SU-DHL-6 (cell line): ENCODE data around the gene CCL7.

Source experiments
- H2AFZ ChIP-seq: fragments of 200-600 bp; sonication (generic); 2 replicates; pipeline ENCODE4 v1.6.1; 2014; ENCODE audit warnings: low read depth, mild to moderate bottlenecking, moderate library complexity, mixed read lengths, antibody characterized with exemption, low read length; ENCODE audit not compliant: severe bottlenecking
- H3F3A ChIP-seq: fragments of 200-600 bp; shearing (Covaris generic); 2 replicates; pipeline ENCODE4 v1.6.0; 2016; ENCODE audit warnings: antibody characterized with exemption, mild to moderate bottlenecking; ENCODE audit not compliant: insufficient read depth
- H3K27ac ChIP-seq: fragments of 200-600 bp; sonication (generic); 2 replicates; pipeline ENCODE4 v1.5.1; 2016; ENCODE audit warnings: low read depth, mild to moderate bottlenecking, low read length, moderate library complexity, mixed read lengths
- H3K27me3 ChIP-seq: fragments of 200-600 bp; sonication (generic), shearing (Covaris generic); 2 replicates; pipeline ENCODE4 v1.6.0; 2014; ENCODE audit warnings: mild to moderate bottlenecking, low read length
- H3K36me3 ChIP-seq: fragments of 200-600 bp; sonication (generic); 2 replicates; pipeline ENCODE4 v1.6.1; 2014; ENCODE audit warnings: mild to moderate bottlenecking, low read length, mixed read lengths
- H3K4me2 ChIP-seq: fragments of 300-600, 200-600 bp; shearing (Covaris generic), sonication (generic); 2 replicates; pipeline ENCODE4 v1.6.0; 2014; ENCODE audit warnings: low read length, low read depth, mild to moderate bottlenecking; ENCODE audit not compliant: poor library complexity, severe bottlenecking
- H3K4me3 ChIP-seq: fragments of 200-600 bp; sonication (generic); 2 replicates; pipeline ENCODE4 v1.5.1; 2014; ENCODE audit warnings: antibody characterized with exemption, low read length, mild to moderate bottlenecking, mixed read lengths; ENCODE audit not compliant: insufficient read depth, poor library complexity, severe bottlenecking
- H3K79me2 ChIP-seq: fragments of 200-600 bp; sonication (generic); 2 replicates; pipeline ENCODE4 v1.6.1; 2014; ENCODE audit warnings: mild to moderate bottlenecking, low read length, moderate library complexity; ENCODE audit not compliant: insufficient read depth
- H3K9ac ChIP-seq: fragments of 200-600 bp; sonication (generic); 2 replicates; pipeline ENCODE4 v1.7.0; 2014; ENCODE audit warnings: mild to moderate bottlenecking, low read length
- H3K9me2 ChIP-seq: fragments of 200-600 bp; sonication (generic); replicated peaks from 2 replicates; pipeline ENCODE4 v1.6.1; 2014; ENCODE audit warnings: low read length; ENCODE audit not compliant: insufficient read depth
- H3K9me3 ChIP-seq: fragments of 200-600 bp; sonication (generic); 2 replicates; pipeline ENCODE4 v1.6.1; 2014; ENCODE audit warnings: low read length, mixed read lengths; ENCODE audit not compliant: insufficient read depth
- H4K20me1 ChIP-seq: fragments of 200-600 bp; sonication (generic); 2 replicates; pipeline ENCODE4 v1.6.1; 2014; ENCODE audit warnings: low read depth, mild to moderate bottlenecking, antibody characterized with exemption, low read length, moderate library complexity, mixed read lengths
- EZH2phosphoT487 ChIP-seq: fragments of 200-600 bp; sonication (generic), shearing (Covaris generic); conservative IDR thresholded peaks from 2 replicates; pipeline ENCODE4 v1.6.1; 2018; ENCODE audit warnings: mild to moderate bottlenecking, antibody characterized with exemption, low read length, moderate library complexity, mixed read lengths
- TF ChIP-seq, protein P1 (sequence below): fragments of 200-600 bp; sonication (generic); IDR thresholded peaks from one replicate; pipeline ENCODE4 v1.5.1; 2017; ENCODE audit warnings: antibody characterized with exemption, mild to moderate bottlenecking, low read length, moderate library complexity; ENCODE audit not compliant: insufficient read depth, poor library complexity, severe bottlenecking

The CCL7 gene

DNA sequence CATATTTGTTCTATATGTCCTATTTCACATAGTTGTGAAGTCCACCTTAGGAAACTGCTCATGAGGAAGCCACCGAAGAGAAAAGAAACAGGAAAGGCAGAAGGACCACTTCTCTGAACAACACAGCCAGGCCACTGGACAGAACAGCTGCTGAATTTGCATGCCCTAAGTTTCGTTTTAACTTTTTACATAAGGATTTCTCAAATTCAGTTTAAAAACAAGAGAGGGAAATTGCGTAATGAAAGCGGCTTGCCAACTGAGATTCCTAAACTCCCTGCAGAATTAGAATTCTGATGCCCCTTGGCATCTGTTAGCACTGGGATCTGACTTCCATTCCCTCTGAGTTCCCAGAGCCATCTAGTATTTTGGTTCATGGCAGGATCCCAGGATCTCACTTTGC lies 44.3 kb downstream of the CCL7 start:
- H3K27ac ChIP-seq = no peak overlapping the region
- H3K9me3 ChIP-seq = no peaks in the 10 kb centered on the region
- H3K4me3 ChIP-seq = no peak overlapping the region
- no peaks in the 10 kb centered on the region for H3F3A ChIP-seq
- TF ChIP-seq, protein P1, sequence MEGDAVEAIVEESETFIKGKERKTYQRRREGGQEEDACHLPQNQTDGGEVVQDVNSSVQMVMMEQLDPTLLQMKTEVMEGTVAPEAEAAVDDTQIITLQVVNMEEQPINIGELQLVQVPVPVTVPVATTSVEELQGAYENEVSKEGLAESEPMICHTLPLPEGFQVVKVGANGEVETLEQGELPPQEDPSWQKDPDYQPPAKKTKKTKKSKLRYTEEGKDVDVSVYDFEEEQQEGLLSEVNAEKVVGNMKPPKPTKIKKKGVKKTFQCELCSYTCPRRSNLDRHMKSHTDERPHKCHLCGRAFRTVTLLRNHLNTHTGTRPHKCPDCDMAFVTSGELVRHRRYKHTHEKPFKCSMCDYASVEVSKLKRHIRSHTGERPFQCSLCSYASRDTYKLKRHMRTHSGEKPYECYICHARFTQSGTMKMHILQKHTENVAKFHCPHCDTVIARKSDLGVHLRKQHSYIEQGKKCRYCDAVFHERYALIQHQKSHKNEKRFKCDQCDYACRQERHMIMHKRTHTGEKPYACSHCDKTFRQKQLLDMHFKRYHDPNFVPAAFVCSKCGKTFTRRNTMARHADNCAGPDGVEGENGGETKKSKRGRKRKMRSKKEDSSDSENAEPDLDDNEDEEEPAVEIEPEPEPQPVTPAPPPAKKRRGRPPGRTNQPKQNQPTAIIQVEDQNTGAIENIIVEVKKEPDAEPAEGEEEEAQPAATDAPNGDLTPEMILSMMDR = no peak
- no peak for TF ChIP-seq EZH2phosphoT487
- H3K9ac ChIP-seq = no peak overlapping the region
- H2AFZ ChIP-seq = no peak overlapping the region
- H3K36me3 ChIP-seq = no peaks in the 10 kb centered on the region
- H3K79me2 ChIP-seq = no peaks in the 10 kb centered on the region
- no peak overlapping the region for H3K4me2 ChIP-seq
- H4K20me1 ChIP-seq = no peaks in the 10 kb centered on the region
- H3K9me2 ChIP-seq = no peaks in the 10 kb centered on the region
- no peaks in the 10 kb centered on the region for H3K27me3 ChIP-seq

DNA sequence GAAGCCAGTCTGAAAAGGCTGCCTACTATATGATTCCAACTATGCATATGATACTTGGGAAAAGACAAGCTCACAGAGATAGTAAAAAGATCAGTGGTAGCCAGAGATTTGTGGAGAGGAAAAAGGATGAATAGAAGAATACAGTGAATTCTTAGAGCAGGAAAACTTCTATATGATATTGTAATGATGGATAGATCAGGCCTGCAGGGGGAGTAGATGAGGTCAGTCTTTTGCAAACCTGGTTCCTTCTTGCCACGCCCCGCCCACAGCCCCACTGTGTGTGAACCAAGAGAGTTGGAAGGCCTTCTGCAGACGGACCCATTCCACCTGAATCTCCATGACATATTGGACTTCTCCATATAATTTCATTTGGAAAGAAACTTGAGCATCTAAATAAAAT lies 48.5 kb downstream of the CCL7 start:
- Histone ChIP-seq H3K27me3 (no peaks in the 10 kb centered on the region), H3F3A (no peaks in the 10 kb centered on the region), H3K4me2 (no peak overlapping the region), H3K9me2 (no peaks in the 10 kb centered on the region), H3K4me3 (no peak overlapping the region), H2AFZ (no peak overlapping the region), H3K79me2 (no peaks in the 10 kb centered on the region), H4K20me1 (no peaks in the 10 kb centered on the region), H3K27ac (no peak overlapping the region), H3K36me3 (no peaks in the 10 kb centered on the region), H3K9me3 (no peaks in the 10 kb centered on the region), H3K9ac (no peak overlapping the region)
- TF ChIP-seq, protein P1 = no peak
- no peak for TF ChIP-seq EZH2phosphoT487

DNA sequence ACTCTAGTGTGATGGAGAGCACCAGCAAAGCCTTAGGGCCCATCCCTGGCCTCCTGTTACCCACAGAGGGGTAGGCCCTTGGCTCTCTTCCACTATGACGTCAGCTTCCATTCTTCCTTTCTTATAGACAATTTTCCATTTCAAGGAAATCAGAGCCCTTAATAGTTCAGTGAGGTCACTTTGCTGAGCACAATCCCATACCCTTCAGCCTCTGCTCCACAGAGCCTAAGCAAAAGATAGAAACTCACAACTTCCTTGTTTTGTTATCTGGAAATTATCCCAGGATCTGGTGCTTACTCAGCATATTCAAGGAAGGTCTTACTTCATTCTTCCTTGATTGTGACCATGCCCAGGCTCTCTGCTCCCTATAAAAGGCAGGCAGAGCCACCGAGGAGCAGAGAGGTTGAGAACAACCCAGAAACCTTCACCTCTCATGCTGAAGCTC lies 49.0 kb downstream of the CCL7 start, which contains the start of gene CCL8:
CCL8 (plus strand) TSS at position 397 of the 445 bp plus-strand sequence. CDS start 67 bp downstream, outside the sequence.
- H3K27me3 ChIP-seq = no peaks in the 10 kb centered on the region
- H3K9me2 ChIP-seq = no peaks in the 10 kb centered on the region
- no peaks in the 10 kb centered on the region for H3K79me2 ChIP-seq
- H3F3A ChIP-seq = no peaks in the 10 kb centered on the region
- TF ChIP-seq, protein P1 = no peak
- TF ChIP-seq EZH2phosphoT487 = no peak
- no peak within 1 kb of the TSS for H3K4me3 ChIP-seq
- no peaks in the 10 kb centered on the region for H3K36me3 ChIP-seq
- no peak within 1 kb of the TSS for H2AFZ ChIP-seq
- no peak within 1 kb of the TSS for H3K4me2 ChIP-seq
- no peaks in the 10 kb centered on the region for H4K20me1 ChIP-seq
- H3K9me3 ChIP-seq = no peaks in the 10 kb centered on the region
- no peak within 1 kb of the TSS for H3K27ac ChIP-seq
- H3K9ac ChIP-seq = no peak within 1 kb of the TSS
